NCI-H187 (cell line): ENCODE results near the gene TRIP12.
A peak's percentile ranks its signal among the peaks of the same experiment; 100 is the strongest.
"Not testable (repeated sequence)": the region's sequence is repeated elsewhere in the genome, so short reads cannot be mapped to it uniquely, and the experiment has no call there.

Experiments used
- DNase-seq, 2 experiments: peaks; one replicate each; lab custom pipeline; 2025; lab: John Stamatoyannopoulos, UW

TRIP12 gene

GRCh38 chr2:229921892-229922448 is at the start of gene TRIP12:
Gene TRIP12 (minus strand): TSS chr2:229922009. CDS start chr2:229880079, 41,930 bp downstream.
- DNase-seq = peak; percentile 48 to 92

- DNase-seq = no peak
Measured at GRCh38 chr2:229971298-229971790, 49.5 kb upstream of the TRIP12 start.

GRCh38 chr2:229970406-229970805 is 48.6 kb upstream of the TRIP12 start:
- DNase-seq = no peak

- DNase-seq = no peak
Measured at GRCh38 chr2:229969921-229970320, 48.1 kb upstream of the TRIP12 start.

- DNase-seq = not testable (repeated sequence)
Measured at GRCh38 chr2:229963596-229963995, 41.8 kb upstream of the TRIP12 start.

- DNase-seq = no peak
Measured at GRCh38 chr2:229956491-229956890, 34.7 kb upstream of the TRIP12 start.

- no peak for DNase-seq
Measured at GRCh38 chr2:229955663-229956062, 33.9 kb upstream of the TRIP12 start.

- DNase-seq = no peak
Measured at GRCh38 chr2:229952256-229952835, 30.5 kb upstream of the TRIP12 start.

GRCh38 chr2:229947544-229947943 is 25.7 kb upstream of the TRIP12 start:
- DNase-seq = no peak

- no peak for DNase-seq
Measured at GRCh38 chr2:229945975-229946374, 24.2 kb upstream of the TRIP12 start.

GRCh38 chr2:229943770-229944449 is 22.1 kb upstream of the TRIP12 start:
- no peak for DNase-seq

- peak in 1 of 2 experiments; percentile 15 for DNase-seq
Measured at GRCh38 chr2:229943171-229943570, 21.4 kb upstream of the TRIP12 start.

- DNase-seq = no peak
Measured at GRCh38 chr2:229942671-229943070, 20.9 kb upstream of the TRIP12 start.

- DNase-seq = no peak
Measured at GRCh38 chr2:229937537-229937936, 15.7 kb upstream of the TRIP12 start.

GRCh38 chr2:229931241-229931640 is 9.4 kb upstream of the TRIP12 start:
- no peak for DNase-seq

GRCh38 chr2:229930656-229931055 is 8.8 kb upstream of the TRIP12 start:
- peak in 1 of 2 experiments; percentile 5 for DNase-seq

GRCh38 chr2:229927817-229928321 is 6.1 kb upstream of the TRIP12 start:
- DNase-seq = no peak

- no peak for DNase-seq
Measured at GRCh38 chr2:229925201-229925600, 3.4 kb upstream of the TRIP12 start.

GRCh38 chr2:229924541-229924940 is 2.7 kb upstream of the TRIP12 start:
- not testable (repeated sequence) for DNase-seq

- DNase-seq = peak; percentile 43 to 44
Measured at GRCh38 chr2:229922449-229923386, 909 bp upstream of the TRIP12 start, which contains the start of gene FBXO36. Gene FBXO36 (plus strand): TSS chr2:229922503. CDS start chr2:229922514, 11 bp downstream.

GRCh38 chr2:229921101-229921891 is 513 bp downstream of the TRIP12 start:
- peak; percentile 3 to 7 for DNase-seq
